HepG2 (cell line): ENCODE results near the gene SCMH1. TPM values are rescaled to one million over a fixed set of nuclear protein-coding genes. Genes with fewer than 3 reads are reported as not detected.

ENCODE experiments used
- ATAC-seq: fragments of 200-7000 bp; cut with Tn5 transposase; 3 replicates; pipeline ENCODE4 v1.9.1; 2020; ENCODE audit warnings: mild to moderate bottlenecking, moderate library complexity
- BruUV-seq: library from RNA; stranded (reverse); fragments of 400-500 nt; replicated peaks from 2 replicates; lab custom pipeline; 2021; lab: Mats Ljungman, UMichigan
- CTCF ChIA-PET: fragments of 300-600 bp; formaldehyde crosslinking; extraction: SDS; loops from one replicate; lab custom pipeline; 2021; ENCODE audit warnings: low total read pairs, inconsistent platforms, low intra/inter-chr PET ratio; lab: Yijun Ruan, JAX
- POLR2A ChIA-PET: fragments of 350-600 bp; sonication (Branson Sonifier 250); formaldehyde crosslinking; loops from one replicate; lab custom pipeline; 2020; ENCODE audit warnings: antibody characterized with exemption, inconsistent platforms; lab: Yijun Ruan, JAX
- DNase-seq: peaks from one replicate; pipeline ENCODE4 v3.0.0-alpha.2; 2015; ENCODE audit warnings: low spot score
- FAIRE-seq: peaks from 3 replicates; lab custom pipeline; 2011; peaks lifted over from hg19 to GRCh38; lab: Jason Lieb, UNC
- H2AFZ ChIP-seq: one replicate; pipeline ENCODE4 v1.6.1; 2011; ENCODE audit warnings: low read length, inconsistent platforms
- H3K27ac ChIP-seq: fragments of 300-600 bp; 3 replicates; pipeline ENCODE4 v1.8.0; 2011; ENCODE audit warnings: mixed run types, mild to moderate bottlenecking, mixed read lengths, low read length, inconsistent platforms; ENCODE audit not compliant: insufficient read depth; ENCODE audit errors: extremely low read length
- H3K27me3 ChIP-seq, 2 experiments: fragments of 200-600 bp in 1 of 2; 2 replicates in 1 of 2; 3 replicates in 1 of 2; pipeline versions ENCODE4 v1.6.0 to v1.8.0; 2011; ENCODE audit warnings: low read length in 2 of 2, mild to moderate bottlenecking in 2 of 2, moderate library complexity in 2 of 2, inconsistent platforms in 1 of 2; ENCODE audit not compliant: insufficient read depth in 2 of 2, control insufficient read depth in 1 of 2
- H3K36me3 ChIP-seq, 2 experiments: fragments of 200-600 bp in 1 of 2; replicated peaks in 1 of 2; 2 replicates in 1 of 2; 3 replicates in 1 of 2; pipeline versions ENCODE4 v1.5.1 to v1.8.0; 2011; ENCODE audit warnings: low read length in 2 of 2, inconsistent platforms in 1 of 2; ENCODE audit not compliant: insufficient read depth in 2 of 2, control insufficient read depth in 1 of 2
- H3K4me1 ChIP-seq: 2 replicates; pipeline ENCODE4 v1.5.1; 2012; ENCODE audit warnings: low read length, inconsistent platforms; ENCODE audit not compliant: insufficient read depth
- H3K4me2 ChIP-seq: 2 replicates; pipeline ENCODE4 v1.6.0; 2011; ENCODE audit warnings: low read depth, low read length, inconsistent platforms
- H3K4me3 ChIP-seq, 3 experiments: fragments of 200-600 bp in 1 of 3; sonication (generic), shearing (Covaris generic) in 1 of 3; replicated peaks in 1 of 3; 2 replicates each; pipeline ENCODE4 v1.5.1; 2011 to 2016; ENCODE audit warnings: low read length in 3 of 3, inconsistent platforms in 2 of 3, low read depth in 2 of 3, mild to moderate bottlenecking in 2 of 3, control low read depth in 1 of 3, mixed read lengths in 1 of 3; ENCODE audit not compliant: insufficient read depth in 1 of 3
- H3K79me2 ChIP-seq: one replicate; pipeline ENCODE4 v1.6.1; 2011; ENCODE audit warnings: low read length, inconsistent platforms; ENCODE audit not compliant: insufficient read depth
- H3K9ac ChIP-seq: 2 replicates; pipeline ENCODE4 v1.6.0; 2011; ENCODE audit warnings: mild to moderate bottlenecking, low read depth, low read length, inconsistent platforms; ENCODE audit not compliant: insufficient read depth
- H3K9me3 ChIP-seq: 2 replicates; pipeline ENCODE4 v1.5.1; 2012; ENCODE audit warnings: mild to moderate bottlenecking, low read length
- H4K20me1 ChIP-seq: 2 replicates; pipeline ENCODE4 v1.6.0; 2011; ENCODE audit warnings: inconsistent platforms, mild to moderate bottlenecking, low read length, moderate library complexity; ENCODE audit not compliant: insufficient read depth
- ATM ChIP-seq: fragments of 450-650 bp; IDR thresholded peaks from 2 replicates; pipeline ENCODE4 v1.7.1; 2017; ENCODE audit warnings: mild to moderate bottlenecking, borderline replicate concordance
- CBX5 ChIP-seq: sonication (generic); formaldehyde crosslinking; IDR thresholded peaks from 2 replicates; pipeline ENCODE4 v1.4.0; 2020; ENCODE audit warnings: missing genetic modification reagents, borderline replicate concordance
- HIC2 ChIP-seq: sonication (generic); formaldehyde crosslinking; IDR thresholded peaks from 2 replicates; pipeline ENCODE4 v1.9.0; 2022; ENCODE audit warnings: low read depth, missing genetic modification reagents
- ONECUT2 ChIP-seq: sonication (generic); formaldehyde crosslinking; IDR thresholded peaks from 2 replicates; pipeline ENCODE4 v1.4.0; 2020; ENCODE audit warnings: missing genetic modification reagents
- POLR2G ChIP-seq: fragments of 200-400 bp; formaldehyde crosslinking; IDR thresholded peaks from 2 replicates; pipeline ENCODE4 v1.6.1; 2018; ENCODE audit warnings: mild to moderate bottlenecking, low read depth, low read length, moderate library complexity
- TRIM24 ChIP-seq: sonication (generic); formaldehyde crosslinking; IDR thresholded peaks from 2 replicates; pipeline ENCODE4 v1.8.0; 2022; ENCODE audit warnings: mild to moderate bottlenecking, missing genetic modification reagents
- ZNF660 ChIP-seq: sonication (generic); formaldehyde crosslinking; IDR thresholded peaks from 2 replicates; pipeline ENCODE4 v1.5.1; 2020; ENCODE audit warnings: mild to moderate bottlenecking, low read depth, missing genetic modification reagents, borderline replicate concordance
- ZNF879 ChIP-seq: sonication (generic); formaldehyde crosslinking; IDR thresholded peaks from 2 replicates; pipeline ENCODE4 v1.8.1; 2023; ENCODE audit warnings: missing genetic modification reagents
- WGBS: methylation state at CpG from one replicate; pipeline ENCODE4 v1.1.6; 2017; ENCODE audit warnings: low lambda C conversion rate; 5-methylcytosine and 5-hydroxymethylcytosine counted together
- in situ Hi-C: cut with HindIII; loops from 2 replicates; pipeline ENCODE4 v1.10.0; 2017; ENCODE audit warnings: low pct_unique_long_range_greater_than_20kb; ENCODE audit not compliant: extremely low pct_ligation_motif_present
- intact Hi-C: fragments of 100-400 bp; cut with micrococcal nuclease; formaldehyde crosslinking; loops from one replicate; pipeline ENCODE4 v1.10.0; 2022; ENCODE audit not compliant: unreplicated experiment
- polyA plus RNA-seq, 8 experiments: library from polyadenylated mRNA; depleted of rRNA in 3 of 8; stranded (reverse) in 7 of 8; unstranded in 1 of 8; fragments of >200 nt; fragmentation: Illumina TruSeq in 4 of 8; extraction: Trizol in 4 of 8; gene quantifications; 2 replicates each; pipeline versions ENCODE4 v1.2.1 to v1.2.3, GENCODE V29; 2011 to 2016; ENCODE audit warnings: low read depth in 4 of 8, missing spikeins in 1 of 8, mixed read lengths in 1 of 8; ENCODE audit not compliant: insufficient read depth in 1 of 8
- total RNA-seq, 5 experiments: library from RNA; depleted of rRNA; stranded (reverse); fragments of >200 nt; fragmentation: Illumina TruSeq; extraction: Trizol; gene quantifications; 2 replicates each; pipeline ENCODE4 v1.2.3, GENCODE V29; 2016; ENCODE audit warnings: low read depth in 1 of 5
- TF ChIP-seq, protein P1 (sequence below): sonication (generic); formaldehyde crosslinking; IDR thresholded peaks from 2 replicates; pipeline ENCODE4 v1.4.0; 2020; ENCODE audit warnings: missing genetic modification reagents, borderline replicate concordance

The SCMH1 gene
- total and polyA plus RNA-seq, 2 of the 13 experiments (the other 11 are each of a cell fraction or from before 2014, with no cell fraction given) = 41.8 to 52.6 TPM

GRCh38 chr1:41015281-41015896 is 226.7 kb downstream of the SCMH1 start:
- Histone ChIP-seq H3K4me3 (no peak overlapping the region), H3K27ac (no peak overlapping the region), H2AFZ (no peak overlapping the region), H3K4me2 (no peak overlapping the region), H3K4me1 (no peaks in the 10 kb centered on the region), H3K36me3 (peaks cover 14 to 49% of the 10 kb centered on the region in 2 experiments), H3K9ac (no peak overlapping the region), H4K20me1 (no peaks in the 10 kb centered on the region), H3K79me2 (no peaks in the 10 kb centered on the region), H3K9me3 (no peaks in the 10 kb centered on the region), H3K27me3 (no peaks in the 10 kb centered on the region)
- in situ Hi-C loops = no loop called here
- BruUV-seq = no TSS peak
- POLR2A ChIA-PET = no interaction called here
- TF ChIP-seq, protein P1, sequence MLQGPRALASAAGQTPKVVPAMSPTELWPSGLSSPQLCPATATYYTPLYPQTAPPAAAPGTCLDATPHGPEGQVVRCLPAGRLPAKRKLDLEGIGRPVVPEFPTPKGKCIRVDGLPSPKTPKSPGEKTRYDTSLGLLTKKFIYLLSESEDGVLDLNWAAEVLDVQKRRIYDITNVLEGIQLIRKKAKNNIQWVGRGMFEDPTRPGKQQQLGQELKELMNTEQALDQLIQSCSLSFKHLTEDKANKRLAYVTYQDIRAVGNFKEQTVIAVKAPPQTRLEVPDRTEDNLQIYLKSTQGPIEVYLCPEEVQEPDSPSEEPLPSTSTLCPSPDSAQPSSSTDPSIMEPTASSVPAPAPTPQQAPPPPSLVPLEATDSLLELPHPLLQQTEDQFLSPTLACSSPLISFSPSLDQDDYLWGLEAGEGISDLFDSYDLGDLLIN (CRISPR knock-in tag) = no peak
- no peak for TF ChIP-seq ZNF879
- no peak for TF ChIP-seq CBX5 (CRISPR knock-in tag)
- ATAC-seq (no peak), DNase-seq (no peak), FAIRE-seq (no peak)
- intact Hi-C loops = no loop called here
- CTCF ChIA-PET = no interaction called here
- WGBS = 89% methylated on average over 4 of the region's 5 CpGs

DNA sequence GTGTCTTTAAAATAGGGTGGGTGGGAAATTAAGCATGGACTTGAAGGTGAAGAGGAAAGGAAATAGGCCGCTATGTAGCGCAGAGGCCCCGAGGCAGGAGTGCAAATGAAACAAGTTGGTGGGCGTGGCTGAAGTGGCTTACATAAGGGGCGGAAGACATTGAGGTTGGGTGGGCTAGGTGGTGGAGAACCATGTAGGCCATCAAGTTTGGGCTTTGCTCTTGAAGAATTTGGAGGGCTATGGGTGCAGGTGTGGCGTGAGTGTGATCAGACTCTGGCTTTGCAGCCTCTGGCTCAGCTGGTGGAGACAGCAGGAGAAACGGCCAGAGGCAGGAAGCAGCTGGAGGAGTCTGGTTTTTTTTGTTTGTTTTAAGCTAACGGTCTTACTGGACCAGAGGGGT is 227.2 kb downstream of the SCMH1 start:
- CTCF ChIA-PET = no interaction called here
- Histone ChIP-seq H3K4me1 (no peaks in the 10 kb centered on the region), H4K20me1 (no peaks in the 10 kb centered on the region), H3K27ac (no peak overlapping the region), H3K79me2 (no peaks in the 10 kb centered on the region), H3K9ac (no peak overlapping the region), H3K27me3 (no peaks in the 10 kb centered on the region), H3K9me3 (no peaks in the 10 kb centered on the region), H2AFZ (no peak overlapping the region), H3K4me2 (no peak overlapping the region), H3K4me3 (no peak overlapping the region), H3K36me3 (peaks cover 15 to 54% of the 10 kb centered on the region in 2 experiments)
- POLR2A ChIA-PET = no interaction called here
- DNase-seq (no peak), ATAC-seq (no peak), FAIRE-seq (no peak)
- in situ Hi-C loops = no loop called here
- TF ChIP-seq TRIM24 (CRISPR knock-in tag) (no peak), POLR2G (0 out of 2 replicates have a peak, but pooled peaks have one; percentile 11), ZNF660 (no peak), HIC2 (CRISPR knock-in tag) (no peak), ONECUT2 (CRISPR knock-in tag) (no peak), ATM (no peak)
- BruUV-seq = no TSS peak
- intact Hi-C loops = no loop called here
- 83% methylated on average over 8 of the region's 8 CpGs for WGBS
